GM12892 (cell line): Measurements from ENCODE around the gene PATJ.

Source experiments
- POLR2AphosphoS5 ChIP-seq: IDR thresholded peaks from 2 replicates; pipeline ENCODE4 v1.6.1; 2011; ENCODE audit warnings: low read depth, low read length, control low read depth
- TAF1 ChIP-seq: IDR thresholded peaks from 2 replicates; pipeline ENCODE4 v1.6.1; 2011; ENCODE audit warnings: low read depth, mild to moderate bottlenecking, control low read depth, low read length, borderline replicate concordance

DNA sequence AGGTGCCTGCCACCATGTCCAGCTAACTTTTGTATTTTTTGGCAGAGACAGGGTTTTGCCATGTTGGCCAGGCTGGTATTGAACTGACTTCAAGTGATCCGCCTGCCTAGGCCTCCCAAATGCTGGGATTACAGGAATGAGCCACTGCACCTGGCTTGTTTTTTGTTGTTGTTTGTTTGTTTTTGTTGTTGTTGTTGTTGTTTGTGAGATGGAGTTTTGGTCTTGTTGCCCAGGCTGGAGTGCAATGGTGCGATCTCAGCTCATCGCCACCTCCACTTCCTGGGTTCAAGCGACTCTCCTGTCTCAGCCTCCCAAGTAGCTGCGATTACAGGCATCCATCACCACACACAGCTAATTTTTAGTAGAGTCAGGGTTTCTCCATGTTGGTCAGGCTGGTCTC lies 445.3 kb downstream of the PATJ start:
- TF ChIP-seq POLR2AphosphoS5 (no peak), TAF1 (no peak)
